NCI-H2081 treated with DMSO at 0.1 percent for 48 hours (cell line): ENCODE data around the gene KIAA0825.

ENCODE experiments used
- DNase-seq: peaks from one replicate; lab custom pipeline; 2025; lab: John Stamatoyannopoulos, UW

KIAA0825 gene

GRCh38 chr5:94243612-94244011, 374.8 kb downstream of the KIAA0825 start:
- DNase-seq = no peak

- no peak for DNase-seq
These were observed 377.3 kb downstream of the KIAA0825 start for GRCh38 chr5:94240993-94241651.

GRCh38 chr5:94240596-94240992, 377.8 kb downstream of the KIAA0825 start:
- no peak for DNase-seq

- DNase-seq = no peak
These were observed 378.3 kb downstream of the KIAA0825 start for GRCh38 chr5:94240134-94240533.

- no peak for DNase-seq
These were observed 379.1 kb downstream of the KIAA0825 start for GRCh38 chr5:94239266-94239665.

- no peak for DNase-seq
These were observed 383.4 kb downstream of the KIAA0825 start for GRCh38 chr5:94234987-94235386.

- DNase-seq = no peak
These were observed 389.6 kb downstream of the KIAA0825 start for GRCh38 chr5:94228791-94229190.

GRCh38 chr5:94223235-94223634, 395.2 kb downstream of the KIAA0825 start:
- DNase-seq = no peak

GRCh38 chr5:94218374-94218773, 400.0 kb downstream of the KIAA0825 start:
- no peak for DNase-seq

GRCh38 chr5:94217745-94218144, 400.7 kb downstream of the KIAA0825 start:
- DNase-seq = no peak

GRCh38 chr5:94217216-94217615, 401.2 kb downstream of the KIAA0825 start:
- no peak for DNase-seq

- DNase-seq = no peak
These were observed 405.9 kb downstream of the KIAA0825 start for GRCh38 chr5:94212476-94212875.

GRCh38 chr5:94209774-94210355, 408.5 kb downstream of the KIAA0825 start:
- DNase-seq = no peak

- no peak for DNase-seq
These were observed 409.1 kb downstream of the KIAA0825 start for GRCh38 chr5:94209272-94209671.

GRCh38 chr5:94199566-94199965, 418.8 kb downstream of the KIAA0825 start:
- no peak for DNase-seq

- no peak for DNase-seq
These were observed 420.4 kb downstream of the KIAA0825 start for GRCh38 chr5:94197970-94198369.

GRCh38 chr5:94196953-94197352, 421.5 kb downstream of the KIAA0825 start:
- no peak for DNase-seq

- no peak for DNase-seq
These were observed 425.6 kb downstream of the KIAA0825 start for GRCh38 chr5:94192658-94193391.

GRCh38 chr5:94191604-94192003, 426.8 kb downstream of the KIAA0825 start:
- DNase-seq = no peak

- DNase-seq = no peak
These were observed 429.7 kb downstream of the KIAA0825 start for GRCh38 chr5:94188725-94189124.

- DNase-seq = no peak
These were observed 433.5 kb downstream of the KIAA0825 start for GRCh38 chr5:94184870-94185269.

- DNase-seq = no peak
These were observed 436.5 kb downstream of the KIAA0825 start for GRCh38 chr5:94181895-94182294.

- DNase-seq = no peak
These were observed 437.6 kb downstream of the KIAA0825 start for GRCh38 chr5:94180761-94181160.
